BJ (cell line): ENCODE results near the gene KLRD1. TPM values are rescaled to one million over a fixed set of nuclear protein-coding genes. Genes with fewer than 3 reads are reported as not detected.
"Not testable (repeated sequence)": the region's sequence is repeated elsewhere in the genome, so short reads cannot be mapped to it uniquely, and the experiment has no call there.

Experiments used
- CTCF ChIA-PET: fragments of 350-600 bp; formaldehyde crosslinking; extraction: SDS; loops from one replicate; lab custom pipeline; 2021; ENCODE audit warnings: antibody characterized with exemption, inconsistent platforms; lab: Yijun Ruan, JAX
- POLR2A ChIA-PET: fragments of 300-600 bp; sonication (Branson Sonifier 250); formaldehyde crosslinking; extraction: SDS; loops from one replicate; lab custom pipeline; 2021; ENCODE audit warnings: antibody characterized with exemption; lab: Charles Lee
- DNase-seq: peaks from one replicate; pipeline ENCODE4 v3.0.0-alpha.2; 2011; ENCODE audit warnings: low read depth
- H3K27me3 ChIP-seq: 2 replicates; pipeline ENCODE4 v1.6.0; 2011; ENCODE audit warnings: low read length; ENCODE audit not compliant: control insufficient read depth, insufficient read depth
- H3K36me3 ChIP-seq: 2 replicates; pipeline ENCODE4 v1.5.1; 2011; ENCODE audit warnings: low read length; ENCODE audit not compliant: control insufficient read depth, insufficient read depth
- H3K4me3 ChIP-seq: 2 replicates; pipeline ENCODE4 v1.5.1; 2011; ENCODE audit warnings: low read depth, mild to moderate bottlenecking, control low read depth, low read length
- polyA plus RNA-seq: library from polyadenylated mRNA; depleted of rRNA; stranded (reverse); fragments of >200 nt; gene quantifications from 2 replicates; pipeline ENCODE4 v1.2.3, GENCODE V29; 2011; rRNA removed
- TF ChIP-seq, protein P1 (sequence below): IDR thresholded peaks from 2 replicates; pipeline ENCODE4 v1.5.1; 2011; ENCODE audit warnings: low read depth, mild to moderate bottlenecking, control low read depth, inconsistent platforms, low read length, moderate library complexity; ENCODE audit not compliant: insufficient read depth

The KLRD1 gene
- polyA plus RNA-seq, 1 experiment: 0.13 TPM

DNA sequence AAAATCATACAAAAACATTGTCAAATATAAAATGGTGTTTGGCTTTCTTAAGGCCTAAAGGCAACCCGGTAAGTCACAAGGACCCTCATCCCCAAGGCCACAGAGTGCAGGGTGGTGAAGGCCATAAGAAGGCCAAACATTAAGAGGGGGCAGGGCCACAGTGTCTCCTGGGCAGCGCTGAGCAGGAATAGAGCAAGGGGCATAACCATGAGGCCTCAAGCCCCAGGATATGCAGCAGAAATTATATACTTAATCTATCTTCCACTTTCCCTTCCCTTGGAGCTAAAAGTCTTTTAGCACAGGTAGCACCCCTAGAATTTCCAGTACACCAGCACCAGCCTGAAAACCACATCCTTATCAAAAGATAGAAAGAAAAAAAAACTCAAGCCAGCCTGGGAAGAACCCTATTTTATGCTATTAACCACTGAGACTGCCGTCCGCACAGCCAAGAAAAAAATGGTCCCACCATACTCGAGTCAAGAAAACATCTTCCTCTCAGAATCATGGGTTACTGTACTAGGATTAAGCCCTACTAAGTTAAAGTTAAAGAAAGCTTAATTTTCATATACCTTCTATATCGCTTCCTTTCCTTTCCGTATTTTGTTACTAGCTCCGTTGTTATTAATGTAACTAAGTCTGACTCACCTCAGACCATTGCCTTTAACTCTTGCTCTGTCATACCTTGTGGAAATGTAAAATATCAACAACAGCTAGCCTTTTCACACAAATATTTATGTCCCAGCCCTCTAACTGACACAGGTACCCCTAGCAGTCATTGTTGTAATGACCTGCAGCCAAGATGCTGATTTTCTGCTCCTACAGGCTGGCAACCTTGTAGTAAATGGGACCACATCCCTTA is 62.1 kb downstream of the KLRD1 start:
- TF ChIP-seq, protein P1, sequence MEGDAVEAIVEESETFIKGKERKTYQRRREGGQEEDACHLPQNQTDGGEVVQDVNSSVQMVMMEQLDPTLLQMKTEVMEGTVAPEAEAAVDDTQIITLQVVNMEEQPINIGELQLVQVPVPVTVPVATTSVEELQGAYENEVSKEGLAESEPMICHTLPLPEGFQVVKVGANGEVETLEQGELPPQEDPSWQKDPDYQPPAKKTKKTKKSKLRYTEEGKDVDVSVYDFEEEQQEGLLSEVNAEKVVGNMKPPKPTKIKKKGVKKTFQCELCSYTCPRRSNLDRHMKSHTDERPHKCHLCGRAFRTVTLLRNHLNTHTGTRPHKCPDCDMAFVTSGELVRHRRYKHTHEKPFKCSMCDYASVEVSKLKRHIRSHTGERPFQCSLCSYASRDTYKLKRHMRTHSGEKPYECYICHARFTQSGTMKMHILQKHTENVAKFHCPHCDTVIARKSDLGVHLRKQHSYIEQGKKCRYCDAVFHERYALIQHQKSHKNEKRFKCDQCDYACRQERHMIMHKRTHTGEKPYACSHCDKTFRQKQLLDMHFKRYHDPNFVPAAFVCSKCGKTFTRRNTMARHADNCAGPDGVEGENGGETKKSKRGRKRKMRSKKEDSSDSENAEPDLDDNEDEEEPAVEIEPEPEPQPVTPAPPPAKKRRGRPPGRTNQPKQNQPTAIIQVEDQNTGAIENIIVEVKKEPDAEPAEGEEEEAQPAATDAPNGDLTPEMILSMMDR: no peak

DNA sequence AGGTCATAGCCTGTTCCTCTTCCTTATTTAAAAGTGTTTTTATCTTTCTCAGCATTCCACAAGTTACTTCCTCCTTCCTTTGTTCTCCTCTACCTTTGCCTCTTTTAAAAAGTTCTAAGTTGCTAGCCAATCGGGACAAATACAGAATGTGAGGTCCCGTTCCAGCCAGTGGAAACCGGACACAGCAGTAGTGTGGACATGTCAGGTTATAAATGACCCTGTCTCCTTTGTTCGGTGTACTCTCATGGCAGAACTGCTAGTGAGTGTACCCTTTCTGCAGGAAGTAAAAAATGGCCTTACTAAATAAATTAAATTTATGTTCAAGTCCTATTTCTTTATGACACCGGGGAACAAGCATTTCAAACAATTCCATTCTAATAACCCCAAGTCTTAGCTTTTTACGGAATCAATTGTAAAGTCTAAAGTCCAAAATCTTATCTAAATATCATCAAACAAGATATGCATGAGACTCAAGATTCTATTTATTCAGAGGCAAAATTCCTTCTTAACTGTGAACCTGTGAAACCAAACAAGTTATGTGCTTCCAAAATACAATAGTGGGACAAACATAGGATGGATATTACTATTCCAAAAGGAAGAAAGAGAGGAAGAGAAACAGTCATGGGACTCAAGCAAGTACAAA is 64.3 kb downstream of the KLRD1 start:
- H3K36me3 ChIP-seq, DNase-seq, H3K27me3 ChIP-seq, H3K4me3 ChIP-seq, POLR2A ChIA-PET, CTCF ChIA-PET: not testable (repeated sequence)

More for the DNA sequence above, 62.1 kb downstream of the KLRD1 start:
- POLR2A ChIA-PET: no interaction called here
- CTCF ChIA-PET: interaction anchor here (1.2 kb wide), 1 partner anchor 39 kb away, joined by 3 read pairs; no protein-coding TSS in a partner anchor
- H3K27me3 ChIP-seq: no peaks in the 10 kb centered on the region
- no peaks in the 10 kb centered on the region for H3K36me3 ChIP-seq
- H3K4me3 ChIP-seq: no peak overlapping the region
- no peak for DNase-seq

DNA sequence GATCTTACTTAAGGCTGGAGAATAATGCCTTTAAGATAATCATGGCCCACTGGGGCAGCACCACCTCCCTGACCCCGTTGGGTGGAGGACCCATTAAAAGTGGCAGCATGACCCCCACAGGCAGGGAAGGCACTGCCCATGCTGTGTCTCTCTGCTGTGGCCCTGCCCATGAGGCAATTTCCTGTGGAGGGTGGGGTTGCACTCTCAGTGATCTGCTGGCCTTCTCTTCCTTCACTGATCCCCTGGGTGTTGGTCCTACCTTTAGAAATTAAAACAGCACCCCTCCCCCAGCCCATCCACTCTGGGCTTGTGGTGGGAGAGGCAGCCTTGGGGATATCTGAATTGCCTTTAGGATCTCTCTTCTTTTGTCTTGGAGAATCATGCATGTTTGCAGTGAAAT is 64.9 kb downstream of the KLRD1 start:
- TF ChIP-seq, protein P1: no peak
- H3K27me3 ChIP-seq: no peaks in the 10 kb centered on the region
- H3K36me3 ChIP-seq: no peaks in the 10 kb centered on the region
- no peak overlapping the region for H3K4me3 ChIP-seq
- CTCF ChIA-PET: no interaction called here
- DNase-seq: no peak
- POLR2A ChIA-PET: no interaction called here

DNA sequence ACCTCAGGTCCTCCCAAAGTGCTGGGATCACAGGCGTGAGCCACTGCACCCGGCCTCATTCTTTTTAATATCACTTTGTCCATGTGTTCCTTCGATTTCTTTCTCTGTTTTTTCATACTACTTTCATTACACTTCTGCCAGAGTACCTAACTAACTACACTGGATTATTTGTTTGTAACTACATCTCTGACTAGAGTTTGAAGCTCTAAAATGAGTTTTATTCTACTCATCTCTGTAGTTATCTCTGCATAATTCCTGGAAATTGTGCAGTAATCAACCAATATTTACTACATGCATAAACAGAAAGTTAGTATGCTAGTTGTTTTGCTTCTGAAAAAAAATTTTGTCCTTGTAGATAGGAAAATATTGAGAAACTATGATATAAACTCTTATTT is 67.0 kb downstream of the KLRD1 start:
- H3K36me3 ChIP-seq: no peaks in the 10 kb centered on the region
- TF ChIP-seq, protein P1: no peak
- no peaks in the 10 kb centered on the region for H3K27me3 ChIP-seq
- no peak for DNase-seq
- ChIA-PET POLR2A (no interaction called here), CTCF (interaction anchor here (0.8 kb wide), 1 partner anchor 9 kb away, joined by 4 read pairs; no protein-coding TSS in a partner anchor)
- H3K4me3 ChIP-seq: no peak overlapping the region

DNA sequence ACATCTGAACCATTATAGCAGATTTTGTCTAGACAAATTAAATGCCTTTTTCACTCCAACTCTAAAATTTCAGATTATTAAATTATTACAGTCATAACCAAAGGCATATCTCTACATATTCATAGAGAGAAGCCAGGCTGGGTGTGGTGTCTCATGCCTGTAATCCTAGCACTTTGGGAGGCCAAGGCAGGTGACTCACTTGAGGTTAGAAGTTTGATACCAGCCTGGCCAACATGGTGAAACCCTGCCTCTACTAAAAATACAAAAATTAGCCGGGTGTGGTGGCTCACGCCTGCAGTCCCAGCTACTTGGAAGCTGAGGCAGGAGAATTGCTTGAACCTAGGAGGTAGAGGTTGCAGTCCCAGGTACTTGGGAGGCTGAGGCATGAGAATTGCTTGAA is 71.1 kb downstream of the KLRD1 start:
- H3K27me3 ChIP-seq, CTCF ChIA-PET, DNase-seq, H3K4me3 ChIP-seq, H3K36me3 ChIP-seq, POLR2A ChIA-PET: not testable (repeated sequence)

Other genes starting within 250 kb of the KLRD1 start
- 0.80 TPM in 2 replicates for gene CLEC1A, start 208.9 kb upstream of the KLRD1 start, polyA plus RNA-seq
- gene CLEC7A, start 177.7 kb upstream of the KLRD1 start, polyA plus RNA-seq: not detected in 2 replicates
- gene OLR1, start 135.7 kb upstream of the KLRD1 start, polyA plus RNA-seq: 6.9 and 9.1 TPM in 2 replicates
- 0.85 and 1.4 TPM in 2 replicates for gene TMEM52B, start 128.8 kb upstream of the KLRD1 start, polyA plus RNA-seq
- gene GABARAPL1, start 95.0 kb upstream of the KLRD1 start, polyA plus RNA-seq: 192 and 275 TPM in 2 replicates
- not detected in 2 replicates for gene KLRK1, start 82.2 kb downstream of the KLRD1 start, polyA plus RNA-seq
- gene KLRC4, start 101.9 kb downstream of the KLRD1 start, polyA plus RNA-seq: not detected in 2 replicates
- gene KLRC3, start 112.7 kb downstream of the KLRD1 start, polyA plus RNA-seq: not detected in 2 replicates
- gene KLRC2, start 128.1 kb downstream of the KLRD1 start, polyA plus RNA-seq: not detected in 2 replicates
- gene KLRC1, start 145.5 kb downstream of the KLRD1 start, polyA plus RNA-seq: not detected in 2 replicates
- gene EIF2S3B, start 198.0 kb downstream of the KLRD1 start, polyA plus RNA-seq: 0.65 and 0.66 TPM in 2 replicates